ENCODE results near the gene SPRR2E. TPM values are rescaled to one million over a fixed set of nuclear protein-coding genes. Genes with fewer than 3 reads are reported as not detected.

SPRR2E gene
- total RNA-seq, 4 donors from 2014 or later, result not detected

DNA sequence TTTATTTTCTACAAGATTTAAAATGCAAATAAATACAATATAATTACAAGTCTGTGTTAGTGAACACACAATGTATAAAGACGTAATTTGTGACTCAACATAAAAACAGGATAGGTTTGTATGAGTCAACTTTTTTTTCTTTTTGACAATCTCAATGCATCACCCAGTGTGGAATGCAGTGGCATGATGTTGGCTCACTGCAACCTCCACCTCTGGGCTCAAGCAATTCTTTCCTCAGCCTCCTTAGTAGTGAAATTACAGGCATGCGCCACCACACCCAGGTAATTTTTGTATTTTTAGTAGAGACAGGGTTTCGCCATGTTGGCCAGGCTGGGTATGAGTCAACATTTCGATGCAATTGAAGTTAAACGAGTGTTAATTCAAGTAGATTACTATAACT, 5.9 kb upstream of the SPRR2E start:
- Histone ChIP-seq H3K27me3 (no peaks in the 10 kb centered on the region), H3K4me1 (no peaks in the 10 kb centered on the region), H3K9me3 (peaks cover 0 to 2% of the 10 kb centered on the region in 2 donors), H3K4me3 (no peak overlapping the region), H3K36me3 (no peaks in the 10 kb centered on the region), H3K27ac (no peak overlapping the region)
- 75 to 83% methylated on average over 4 to 5 of the region's 5 CpGs for WGBS, 2 donors (ENCODE audit: low coverage in 1 of 2)
- in situ Hi-C loops (cut with MboI; ENCODE audit: low pct_ligation_motif_present in 1 of 4, low pct_unique_long_range_greater_than_20kb in 1 of 4, low sequenced_read_pairs in 3 of 4) (no loop called here), intact Hi-C loops (cut with DNase I; ENCODE audit: low total_unique reads) (no loop called here)
- DNase-seq, result no peak
- TF ChIP-seq POLR2AphosphoS5 (IDR thresholded peaks at IDR 0.05), result no peak
- TF ChIP-seq POLR2A (IDR thresholded peaks at IDR 0.05), result no peak
- TF ChIP-seq, protein P1, sequence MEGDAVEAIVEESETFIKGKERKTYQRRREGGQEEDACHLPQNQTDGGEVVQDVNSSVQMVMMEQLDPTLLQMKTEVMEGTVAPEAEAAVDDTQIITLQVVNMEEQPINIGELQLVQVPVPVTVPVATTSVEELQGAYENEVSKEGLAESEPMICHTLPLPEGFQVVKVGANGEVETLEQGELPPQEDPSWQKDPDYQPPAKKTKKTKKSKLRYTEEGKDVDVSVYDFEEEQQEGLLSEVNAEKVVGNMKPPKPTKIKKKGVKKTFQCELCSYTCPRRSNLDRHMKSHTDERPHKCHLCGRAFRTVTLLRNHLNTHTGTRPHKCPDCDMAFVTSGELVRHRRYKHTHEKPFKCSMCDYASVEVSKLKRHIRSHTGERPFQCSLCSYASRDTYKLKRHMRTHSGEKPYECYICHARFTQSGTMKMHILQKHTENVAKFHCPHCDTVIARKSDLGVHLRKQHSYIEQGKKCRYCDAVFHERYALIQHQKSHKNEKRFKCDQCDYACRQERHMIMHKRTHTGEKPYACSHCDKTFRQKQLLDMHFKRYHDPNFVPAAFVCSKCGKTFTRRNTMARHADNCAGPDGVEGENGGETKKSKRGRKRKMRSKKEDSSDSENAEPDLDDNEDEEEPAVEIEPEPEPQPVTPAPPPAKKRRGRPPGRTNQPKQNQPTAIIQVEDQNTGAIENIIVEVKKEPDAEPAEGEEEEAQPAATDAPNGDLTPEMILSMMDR (IDR thresholded peaks at IDR 0.05), result no peak
- no peak for TF ChIP-seq EP300 (IDR thresholded peaks at IDR 0.05; ENCODE audit: low read depth)

GRCh38 chr1:153099461-153100045, 5.2 kb upstream of the SPRR2E start:
- TF ChIP-seq POLR2A (IDR thresholded peaks at IDR 0.05) (no peak), EP300 (IDR thresholded peaks at IDR 0.05; ENCODE audit: low read depth) (no peak), POLR2AphosphoS5 (IDR thresholded peaks at IDR 0.05) (no peak)
- TF ChIP-seq, protein P1 (IDR thresholded peaks at IDR 0.05), result no peak
- H3K4me1 ChIP-seq, result no peaks in the 10 kb centered on the region
- in situ Hi-C loops (cut with MboI; ENCODE audit: low pct_ligation_motif_present in 1 of 4, low pct_unique_long_range_greater_than_20kb in 1 of 4, low sequenced_read_pairs in 3 of 4), result no loop called here
- H3K27me3 ChIP-seq, result no peaks in the 10 kb centered on the region
- no peak for DNase-seq
- H3K27ac ChIP-seq, result no peak overlapping the region
- H3K36me3 ChIP-seq, result no peaks in the 10 kb centered on the region
- 78 to 88% methylated on average over 9 of the region's 9 CpGs for WGBS, 2 donors (ENCODE audit: low coverage in 1 of 2)
- no peak overlapping the region for H3K4me3 ChIP-seq
- intact Hi-C loops (cut with DNase I; ENCODE audit: low total_unique reads), result no loop called here
- H3K9me3 ChIP-seq, result no peaks in the 10 kb centered on the region

GRCh38 chr1:153095764-153096163, 1.4 kb upstream of the SPRR2E start:
- H3K27ac ChIP-seq, result no peak overlapping the region
- intact Hi-C loops (cut with DNase I; ENCODE audit: low total_unique reads) (no loop called here), in situ Hi-C loops (cut with MboI; ENCODE audit: low pct_ligation_motif_present in 1 of 4, low pct_unique_long_range_greater_than_20kb in 1 of 4, low sequenced_read_pairs in 3 of 4) (no loop called here)
- no peaks in the 10 kb centered on the region for H3K4me1 ChIP-seq
- no peaks in the 10 kb centered on the region for H3K27me3 ChIP-seq
- no peak overlapping the region for H3K4me3 ChIP-seq
- no peaks in the 10 kb centered on the region for H3K36me3 ChIP-seq
- TF ChIP-seq POLR2AphosphoS5 (IDR thresholded peaks at IDR 0.05) (no peak), EP300 (IDR thresholded peaks at IDR 0.05; ENCODE audit: low read depth) (no peak), POLR2A (IDR thresholded peaks at IDR 0.05) (no peak)
- TF ChIP-seq, protein P1 (IDR thresholded peaks at IDR 0.05), result no peak
- no peaks in the 10 kb centered on the region for H3K9me3 ChIP-seq
- DNase-seq, result no peak

- no peak for DNase-seq
- Histone ChIP-seq H3K27ac (no peak overlapping the region), H3K27me3 (no peaks in the 10 kb centered on the region), H3K4me1 (no peaks in the 10 kb centered on the region), H3K4me3 (no peak overlapping the region), H3K9me3 (no peaks in the 10 kb centered on the region), H3K36me3 (no peaks in the 10 kb centered on the region)
- in situ Hi-C loops (cut with MboI; ENCODE audit: low pct_ligation_motif_present in 1 of 4, low pct_unique_long_range_greater_than_20kb in 1 of 4, low sequenced_read_pairs in 3 of 4), result no loop called here
- intact Hi-C loops (cut with DNase I; ENCODE audit: low total_unique reads), result no loop called here
- 62% methylated on average over 1 of the region's 1 CpG; no CpG with 5 or more reads in 1 of the 2 donors for WGBS, 2 donors (ENCODE audit: low coverage in 1 of 2)
- TF ChIP-seq POLR2A (IDR thresholded peaks at IDR 0.05) (no peak), POLR2AphosphoS5 (IDR thresholded peaks at IDR 0.05) (no peak), EP300 (IDR thresholded peaks at IDR 0.05; ENCODE audit: low read depth) (no peak)
- TF ChIP-seq, protein P1 (IDR thresholded peaks at IDR 0.05), result no peak
Observed at GRCh38 chr1:153087652-153088051, 6.7 kb downstream of the SPRR2E start.
